Activated T-helper 2 cell treated with anti-CD3 and anti-CD28 coated beads, Interferon-gamma antibody, Interleukin-2, Interleukin-4, amounts not matched to agents 10 μg/mL and 5 μg/mL and 100 μg/mL, durations not matched to agents 14 hours and 24 hours and 36 hours (primary cell): Measurements from ENCODE around the gene TRIM63. TPM values are rescaled to one million over a fixed set of nuclear protein-coding genes. Genes with fewer than 3 reads are reported as not detected.
"Not testable (repeated sequence)": the region's sequence is repeated elsewhere in the genome, so short reads cannot be mapped to it uniquely, and the experiment has no call there.

Experiments used
- DNase-seq: peaks from one replicate; pipeline ENCODE4 v3.0.0; 2021; ENCODE audit warnings: low spot score
- H3K27ac Mint-ChIP-seq: one replicate; pipeline ENCODE4 v1.8.0; 2021; ENCODE audit warnings: mixed read lengths
- H3K27me3 Mint-ChIP-seq: one replicate; pipeline ENCODE4 v1.8.0; 2021; ENCODE audit warnings: low read depth, mixed read lengths
- H3K36me3 Mint-ChIP-seq: one replicate; pipeline ENCODE4 v1.8.0; 2021; ENCODE audit warnings: low read depth, mixed read lengths
- H3K4me1 Mint-ChIP-seq: one replicate; pipeline ENCODE4 v1.8.0; 2021; ENCODE audit warnings: low read depth, mixed read lengths
- H3K4me3 Mint-ChIP-seq: one replicate; pipeline ENCODE4 v1.8.0; 2021; ENCODE audit warnings: low read depth, mild to moderate bottlenecking, moderate library complexity, mixed read lengths
- H3K9me3 Mint-ChIP-seq: one replicate; pipeline ENCODE4 v1.8.0; 2021; ENCODE audit warnings: mixed read lengths
- intact Hi-C: fragments of 100-400 bp; cut with micrococcal nuclease; formaldehyde crosslinking; loops from one replicate; pipeline ENCODE4 v1.15.1; 2023
- total RNA-seq: library from RNA; stranded (reverse); gene quantifications from 2 replicates; pipeline ENCODE4 v1.2.3, GENCODE V29; 2022

Gene TRIM63
- total RNA-seq, 1 donor from 2014 or later, result not detected

DNA sequence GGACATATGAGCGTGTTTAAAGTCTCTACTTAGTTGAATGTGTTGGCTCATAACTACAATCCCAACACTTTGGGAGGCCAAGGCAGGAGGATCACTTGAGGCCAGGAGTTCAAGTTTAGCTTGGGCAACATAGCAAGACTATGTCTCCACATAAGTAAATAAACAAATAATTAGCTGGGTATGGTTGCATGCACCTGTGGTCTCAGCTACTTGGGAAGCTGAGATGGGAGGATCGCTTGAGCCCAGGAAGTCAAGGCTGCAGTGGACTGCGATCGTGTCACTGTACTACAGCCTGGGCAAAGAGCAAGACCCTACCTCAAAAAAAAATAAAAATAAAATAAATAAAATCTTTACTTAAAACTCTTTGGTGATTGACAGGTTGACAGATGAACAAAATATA is 31.2 kb upstream of the TRIM63 start:
- Mint-ChIP-seq H3K27ac (no peak overlapping the region), H3K4me3 (no peak overlapping the region), H3K27me3 (peaks cover 38% of the 10 kb centered on the region), H3K36me3 (no peaks in the 10 kb centered on the region), H3K9me3 (no peaks in the 10 kb centered on the region), H3K4me1 (peaks cover 17% of the 10 kb centered on the region)
- DNase-seq, result no peak
- intact Hi-C loops, result no loop called here

DNA sequence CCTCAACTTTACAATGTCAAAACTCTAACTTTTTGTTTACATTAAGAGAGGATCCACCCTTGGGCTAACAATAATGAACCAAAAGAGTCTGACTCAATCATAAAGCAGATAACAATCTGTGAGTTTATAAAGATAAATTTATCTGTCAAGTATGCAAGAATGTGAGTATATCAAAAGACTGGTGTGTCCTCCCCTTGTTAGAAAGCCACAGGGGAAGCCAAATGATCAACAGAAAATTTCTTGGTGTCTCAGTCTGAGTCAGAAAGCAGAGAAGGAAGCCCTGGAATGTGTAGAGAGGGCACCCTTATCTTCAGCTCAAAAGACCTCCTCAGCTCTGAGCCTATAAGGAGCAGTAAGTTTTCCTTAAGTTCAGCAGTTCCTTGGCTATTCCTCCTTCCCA is 30.3 kb upstream of the TRIM63 start:
- Mint-ChIP-seq H3K27ac (no peak overlapping the region), H3K4me1 (peaks cover 16% of the 10 kb centered on the region), H3K36me3 (no peaks in the 10 kb centered on the region), H3K27me3 (peaks cover 38% of the 10 kb centered on the region), H3K4me3 (no peak overlapping the region), H3K9me3 (no peaks in the 10 kb centered on the region)
- DNase-seq, result peak; percentile 18
- intact Hi-C loops, result no loop called here

DNA sequence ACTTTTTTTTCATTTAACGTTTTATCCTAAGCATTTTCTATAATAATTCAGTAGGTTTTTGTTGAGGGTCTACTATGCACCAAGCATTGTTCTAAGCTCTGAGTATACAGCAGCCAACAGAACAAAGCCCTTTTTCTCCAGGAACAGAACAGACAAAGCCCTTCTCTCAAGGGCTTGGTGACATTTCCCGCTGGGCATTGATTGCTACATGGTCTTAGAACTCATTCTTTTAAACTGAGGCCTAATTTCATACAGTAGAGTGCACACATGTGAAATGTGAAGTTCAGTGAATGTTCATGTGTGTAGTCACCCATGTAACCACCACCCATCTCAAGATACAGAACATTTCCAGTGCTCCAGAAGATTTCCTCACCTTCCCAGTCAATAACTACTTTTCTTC is 29.0 kb upstream of the TRIM63 start:
- H3K4me3 Mint-ChIP-seq, result no peak overlapping the region
- no peaks in the 10 kb centered on the region for H3K36me3 Mint-ChIP-seq
- no peak overlapping the region for H3K27ac Mint-ChIP-seq
- no peaks in the 10 kb centered on the region for H3K9me3 Mint-ChIP-seq
- DNase-seq, result no peak
- H3K27me3 Mint-ChIP-seq, result peaks cover 39% of the 10 kb centered on the region
- H3K4me1 Mint-ChIP-seq, result peaks cover 13% of the 10 kb centered on the region
- intact Hi-C loops, result no loop called here

DNA sequence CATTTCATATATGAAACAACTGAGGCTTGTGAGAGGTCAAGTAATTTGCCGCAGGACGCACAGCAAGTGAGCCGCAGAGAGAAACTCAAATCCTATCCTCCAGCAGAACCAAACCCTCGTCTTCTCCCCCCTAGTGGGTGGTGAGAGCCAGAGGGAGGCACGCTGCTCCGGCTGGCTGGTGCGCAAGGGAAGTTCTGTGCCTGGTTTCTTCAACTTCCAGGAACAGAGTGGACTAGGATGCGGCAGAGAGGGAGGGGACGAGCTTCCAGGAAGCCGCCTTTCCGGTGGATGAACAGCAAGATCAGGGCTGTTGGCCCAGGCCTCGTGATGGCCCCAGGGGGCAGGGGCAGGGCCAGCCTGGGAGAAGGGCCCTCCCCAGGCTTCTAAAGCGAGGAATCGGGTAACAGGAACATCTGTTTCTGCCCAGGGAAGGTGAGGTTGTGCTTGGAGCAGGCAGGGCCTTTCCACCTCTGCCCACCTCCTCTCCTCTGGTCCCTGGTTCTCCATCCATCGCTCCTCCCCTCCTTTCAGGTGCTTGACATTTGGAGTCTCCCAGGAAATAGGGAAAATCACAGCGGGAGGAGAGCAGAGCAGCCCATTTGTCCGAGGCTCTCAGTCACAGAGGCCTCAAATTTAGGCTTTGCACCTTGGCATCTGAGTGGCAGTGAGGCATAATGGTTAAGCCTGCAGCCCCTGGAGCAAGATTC is 27.4 kb upstream of the TRIM63 start:
- no peak for DNase-seq
- H3K27me3 Mint-ChIP-seq, result peaks cover 42% of the 10 kb centered on the region
- no peak overlapping the region for H3K27ac Mint-ChIP-seq
- H3K36me3 Mint-ChIP-seq, result no peaks in the 10 kb centered on the region
- no peak overlapping the region for H3K4me3 Mint-ChIP-seq
- peaks cover 13% of the 10 kb centered on the region for H3K4me1 Mint-ChIP-seq
- intact Hi-C loops, result no loop called here
- H3K9me3 Mint-ChIP-seq, result no peaks in the 10 kb centered on the region

DNA sequence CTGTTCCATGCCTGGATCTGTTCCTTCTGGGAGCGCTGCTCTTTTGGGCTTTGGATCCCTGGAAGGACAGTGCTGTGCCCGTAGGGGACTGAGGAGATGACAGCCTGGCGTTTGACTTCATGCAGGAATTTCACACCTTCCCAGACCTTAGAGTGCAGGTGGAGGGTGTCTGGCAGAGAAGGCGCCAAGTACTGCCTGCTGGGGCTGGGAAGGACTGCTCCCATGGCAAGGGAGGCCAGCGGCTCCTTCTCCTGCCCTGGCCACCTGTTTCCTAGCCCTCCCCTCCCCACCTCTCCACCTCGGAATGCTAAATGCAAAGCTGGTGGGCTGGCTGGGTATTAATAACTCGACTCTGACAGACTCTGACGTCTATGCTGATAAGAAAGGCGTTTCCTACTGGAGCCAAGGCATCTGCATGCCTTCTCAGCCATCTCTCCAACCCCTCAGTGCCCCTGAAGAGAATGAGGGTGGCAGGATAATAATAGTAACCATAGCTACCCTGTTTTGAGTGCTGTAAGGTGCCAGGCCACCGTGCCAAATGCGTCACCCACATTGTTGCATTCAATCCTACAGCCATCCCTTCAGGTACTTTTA is 26.7 kb upstream of the TRIM63 start:
- peaks cover 13% of the 10 kb centered on the region for H3K4me1 Mint-ChIP-seq
- peaks cover 42% of the 10 kb centered on the region for H3K27me3 Mint-ChIP-seq
- H3K27ac Mint-ChIP-seq, result no peak overlapping the region
- no peaks in the 10 kb centered on the region for H3K9me3 Mint-ChIP-seq
- H3K36me3 Mint-ChIP-seq, result no peaks in the 10 kb centered on the region
- intact Hi-C loops, result no loop called here
- no peak for DNase-seq
- no peak overlapping the region for H3K4me3 Mint-ChIP-seq

DNA sequence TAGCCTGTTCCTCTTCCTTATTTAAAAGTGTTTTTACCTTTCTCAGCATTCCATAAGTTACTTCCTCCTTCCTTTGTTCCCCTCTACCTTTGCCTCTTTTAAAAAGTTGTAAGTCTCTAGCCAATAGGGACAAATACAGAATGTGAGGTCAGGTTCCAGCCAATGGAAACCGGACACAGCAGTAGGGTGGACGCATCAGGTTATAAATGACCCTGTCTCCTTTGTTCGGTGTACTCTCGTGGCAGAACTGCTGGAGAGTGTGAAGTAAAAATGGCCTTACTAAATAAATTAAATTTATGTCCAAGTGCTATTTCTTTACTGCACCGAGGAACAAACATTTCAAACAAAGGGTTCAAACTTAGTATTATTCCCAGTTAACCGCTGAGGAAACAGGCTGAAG is 26.1 kb upstream of the TRIM63 start:
- H3K36me3 Mint-ChIP-seq, H3K9me3 Mint-ChIP-seq, H3K27ac Mint-ChIP-seq, DNase-seq, intact Hi-C loops, H3K4me3 Mint-ChIP-seq: not testable (repeated sequence)
- peaks cover 42% of the 10 kb centered on the region for H3K27me3 Mint-ChIP-seq
- H3K4me1 Mint-ChIP-seq, result peaks cover 13% of the 10 kb centered on the region

DNA sequence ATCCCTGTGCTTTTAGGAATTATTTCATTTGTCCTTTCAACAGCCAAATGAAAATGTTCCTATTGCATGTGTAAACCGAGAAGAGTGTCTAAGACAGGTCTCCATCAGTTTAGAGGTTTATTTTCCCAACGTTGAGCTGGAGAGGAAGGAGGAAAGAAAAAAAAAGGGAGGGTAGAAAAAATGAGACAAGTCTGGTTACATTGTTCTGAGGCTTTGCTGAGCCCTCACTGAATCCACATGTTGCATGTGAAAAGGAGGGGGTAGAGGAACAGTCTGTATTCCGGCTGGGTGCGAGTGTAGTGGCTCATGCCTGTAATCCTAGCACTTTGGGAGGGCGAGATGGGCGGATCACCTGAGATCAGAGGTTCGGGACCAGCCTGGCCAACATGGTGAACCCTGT is 25.0 kb upstream of the TRIM63 start:
- H3K4me3 Mint-ChIP-seq, result no peak overlapping the region
- H3K9me3 Mint-ChIP-seq, result no peaks in the 10 kb centered on the region
- intact Hi-C loops, result no loop called here
- peaks cover 6% of the 10 kb centered on the region for H3K4me1 Mint-ChIP-seq
- peaks cover 42% of the 10 kb centered on the region for H3K27me3 Mint-ChIP-seq
- H3K27ac Mint-ChIP-seq, result no peak overlapping the region
- no peak for DNase-seq
- H3K36me3 Mint-ChIP-seq, result no peaks in the 10 kb centered on the region

DNA sequence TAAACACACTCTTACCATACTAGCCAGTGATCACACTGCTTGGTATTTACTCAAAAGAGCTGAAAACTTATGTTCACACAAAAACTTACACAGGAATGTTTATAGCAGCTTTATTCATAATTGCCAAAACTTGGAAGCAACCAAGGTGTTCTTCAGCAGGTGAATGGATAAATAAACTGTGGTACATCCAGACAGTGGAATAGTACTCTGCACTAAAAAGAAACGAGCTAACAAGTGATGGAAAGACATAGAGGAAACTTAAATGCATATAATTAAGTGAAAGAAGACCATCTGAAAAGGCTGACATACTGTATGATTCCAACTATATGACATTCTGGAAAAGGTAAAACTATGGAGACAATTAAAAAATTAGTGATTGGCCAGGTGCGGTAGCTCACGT is 23.5 kb upstream of the TRIM63 start:
- no peaks in the 10 kb centered on the region for H3K4me1 Mint-ChIP-seq
- H3K27ac Mint-ChIP-seq, result no peak overlapping the region
- H3K9me3 Mint-ChIP-seq, result no peaks in the 10 kb centered on the region
- intact Hi-C loops, result no loop called here
- DNase-seq, result no peak
- no peak overlapping the region for H3K4me3 Mint-ChIP-seq
- no peaks in the 10 kb centered on the region for H3K36me3 Mint-ChIP-seq
- peaks cover 40% of the 10 kb centered on the region for H3K27me3 Mint-ChIP-seq

DNA sequence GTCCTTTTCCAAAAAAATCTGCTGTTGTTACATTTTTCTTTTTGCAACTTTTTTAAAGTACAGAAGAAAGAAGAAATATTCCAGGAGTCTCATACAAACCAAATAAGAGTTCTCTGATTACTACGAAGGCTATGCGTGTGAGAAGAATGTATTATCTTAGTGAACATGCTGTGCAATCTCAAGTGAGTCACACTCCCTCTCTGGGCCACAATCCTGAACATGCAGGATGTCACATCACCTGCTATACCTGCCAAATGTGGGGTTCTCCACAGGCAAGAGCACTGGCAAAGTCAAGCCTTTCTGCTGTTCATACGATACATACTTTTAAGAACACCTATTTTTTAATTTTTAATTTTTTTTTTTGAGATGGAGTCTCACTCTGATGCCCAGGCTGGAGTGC is 21.7 kb upstream of the TRIM63 start:
- Mint-ChIP-seq H3K27me3 (peaks cover 40% of the 10 kb centered on the region), H3K36me3 (no peaks in the 10 kb centered on the region), H3K4me3 (no peak overlapping the region), H3K27ac (no peak overlapping the region), H3K9me3 (no peaks in the 10 kb centered on the region), H3K4me1 (no peaks in the 10 kb centered on the region)
- no peak for DNase-seq
- intact Hi-C loops, result no loop called here

DNA sequence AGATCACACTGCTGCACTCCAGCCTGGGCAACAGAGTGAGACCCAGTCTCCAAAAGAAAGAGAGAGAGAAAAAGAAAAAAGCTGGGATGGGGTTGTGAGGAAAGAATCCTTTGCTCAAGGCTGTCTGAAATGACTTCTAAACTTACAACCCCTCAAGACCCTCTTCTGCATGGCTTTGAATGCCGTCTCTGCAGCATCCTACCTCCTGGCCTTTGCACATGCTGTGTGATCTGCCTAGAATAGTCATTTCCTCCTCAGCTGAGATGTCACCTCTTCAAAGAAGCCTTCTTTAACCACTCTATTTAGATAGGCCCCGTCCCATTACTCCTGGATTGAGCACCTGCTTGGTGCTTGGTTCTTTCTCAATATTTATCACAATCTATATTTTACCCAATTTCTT is 17.4 kb upstream of the TRIM63 start:
- H3K36me3 Mint-ChIP-seq, result no peaks in the 10 kb centered on the region
- H3K9me3 Mint-ChIP-seq, result no peaks in the 10 kb centered on the region
- no peak overlapping the region for H3K27ac Mint-ChIP-seq
- peaks cover 26% of the 10 kb centered on the region for H3K27me3 Mint-ChIP-seq
- no peak overlapping the region for H3K4me3 Mint-ChIP-seq
- DNase-seq, result no peak
- intact Hi-C loops, result no loop called here
- H3K4me1 Mint-ChIP-seq, result no peaks in the 10 kb centered on the region

DNA sequence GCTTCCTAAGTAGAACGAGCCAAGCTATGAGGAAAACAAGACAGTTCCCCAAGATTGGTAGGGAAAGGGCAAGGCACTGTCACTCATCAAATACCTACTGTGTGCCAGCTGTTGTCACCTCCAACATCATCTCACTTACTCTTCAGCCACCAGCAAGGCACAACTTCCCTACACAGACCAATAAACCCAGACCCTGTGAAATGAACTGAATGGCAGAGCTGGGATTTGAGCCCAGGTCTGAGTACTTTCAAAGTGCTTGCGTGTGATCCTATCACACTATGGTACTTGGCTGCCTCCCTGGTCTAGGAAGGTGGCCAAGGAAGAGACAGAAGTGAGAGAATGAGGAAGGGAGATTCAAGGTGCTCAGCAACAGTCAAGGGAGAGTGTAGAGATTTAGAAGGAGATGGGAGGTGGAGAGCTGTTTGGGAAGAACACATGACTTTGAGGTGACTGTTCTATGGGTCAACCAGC is 16.7 kb upstream of the TRIM63 start:
- Mint-ChIP-seq H3K27me3 (peaks cover 27% of the 10 kb centered on the region), H3K4me3 (no peak overlapping the region), H3K9me3 (no peaks in the 10 kb centered on the region), H3K27ac (no peak overlapping the region), H3K36me3 (no peaks in the 10 kb centered on the region), H3K4me1 (no peaks in the 10 kb centered on the region)
- no peak for DNase-seq
- intact Hi-C loops, result no loop called here

DNA sequence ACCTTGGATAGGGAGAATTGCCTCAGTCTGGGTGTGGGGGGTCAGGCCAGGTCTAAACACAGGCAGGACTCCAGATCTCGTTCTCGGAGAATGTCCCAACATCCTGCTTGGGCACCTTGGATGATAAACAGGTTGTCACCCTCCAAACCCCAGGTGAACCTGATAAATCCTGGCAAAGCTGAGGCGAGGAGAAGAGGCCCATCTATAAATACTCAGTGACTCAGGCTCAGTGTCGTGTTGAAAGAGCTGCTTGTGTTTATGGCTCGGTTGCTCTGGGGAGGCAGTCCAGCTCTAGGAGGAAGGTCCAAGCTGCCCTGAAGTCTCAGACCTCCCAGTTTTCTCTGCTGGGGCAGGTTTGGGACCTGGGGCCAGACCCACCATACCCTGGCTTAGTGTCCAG is 15.8 kb upstream of the TRIM63 start:
- intact Hi-C loops, result no loop called here
- Mint-ChIP-seq H3K4me1 (no peaks in the 10 kb centered on the region), H3K27me3 (peaks cover 35% of the 10 kb centered on the region), H3K27ac (no peak overlapping the region), H3K9me3 (no peaks in the 10 kb centered on the region), H3K36me3 (no peaks in the 10 kb centered on the region), H3K4me3 (no peak overlapping the region)
- no peak for DNase-seq

DNA sequence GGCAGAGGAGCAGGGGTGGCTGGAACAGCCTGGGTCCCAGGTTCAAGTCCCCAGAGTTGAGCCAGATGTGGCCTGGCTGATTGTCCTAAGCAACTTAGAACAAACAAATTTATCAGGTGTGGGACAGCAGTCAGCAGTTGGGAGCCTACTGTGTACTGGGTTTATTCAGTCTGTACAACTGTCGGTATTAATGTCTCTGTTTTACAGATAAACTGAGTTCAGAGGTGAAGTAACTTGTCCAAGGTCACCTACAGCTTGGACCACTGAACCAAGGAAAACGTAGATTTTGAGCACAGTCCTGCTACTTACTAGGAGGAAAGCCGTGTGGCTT is 14.6 kb upstream of the TRIM63 start:
- Mint-ChIP-seq H3K36me3 (no peaks in the 10 kb centered on the region), H3K9me3 (no peaks in the 10 kb centered on the region), H3K4me1 (no peaks in the 10 kb centered on the region), H3K27ac (no peak overlapping the region), H3K4me3 (no peak overlapping the region), H3K27me3 (peaks cover 42% of the 10 kb centered on the region)
- intact Hi-C loops, result no loop called here
- no peak for DNase-seq
